HEK293 (cell line): ENCODE measurements around the gene TPI1.

Source experiments
- CTCF ChIA-PET: fragments of 350-600 bp; formaldehyde crosslinking; extraction: SDS; loops from one replicate; lab custom pipeline; 2021; ENCODE audit warnings: antibody characterized with exemption; lab: Yijun Ruan, JAX
- POLR2A ChIA-PET: fragments of 300-600 bp; formaldehyde crosslinking; extraction: SDS; loops from one replicate; lab custom pipeline; 2020; ENCODE audit warnings: antibody characterized with exemption, inconsistent platforms; lab: Yijun Ruan, JAX
- H3K27ac ChIP-seq: fragments of 200-500 bp; sonication (Bioruptor generic); 2 replicates; pipeline ENCODE4 v1.5.1; 2014; ENCODE audit warnings: low read depth, low read length, control low read depth, inconsistent platforms; ENCODE audit errors: extremely low read depth
- H3K36me3 ChIP-seq, 2 experiments: fragments of 200-500 bp in 1 of 2; sonication (Bioruptor generic) in 1 of 2; 1 replicate in 1 of 2; 2 replicates in 1 of 2; pipeline ENCODE4 v1.5.1; 2014 to 2017; ENCODE audit warnings: inconsistent platforms in 2 of 2, low read length in 2 of 2; ENCODE audit not compliant: control insufficient read depth in 2 of 2, insufficient read depth in 1 of 2
- H3K4me1 ChIP-seq: fragments of 200-500 bp; sonication (Bioruptor generic); 2 replicates; pipeline ENCODE4 v1.5.1; 2014; ENCODE audit warnings: mild to moderate bottlenecking, low read length, inconsistent platforms; ENCODE audit not compliant: control insufficient read depth, insufficient read depth
- H3K4me3 ChIP-seq: 2 replicates; pipeline ENCODE4 v1.5.1; 2011; ENCODE audit warnings: low read depth, mild to moderate bottlenecking, control low read depth, low read length, moderate library complexity
- H3K9me3 ChIP-seq: fragments of 200-500 bp; sonication (Bioruptor generic); 2 replicates; pipeline ENCODE4 v1.5.1; 2014; ENCODE audit warnings: low read depth, low read length, inconsistent platforms; ENCODE audit not compliant: control insufficient read depth, insufficient read depth
- AEBP2 ChIP-seq: fragments of 450-650 bp; formaldehyde crosslinking; IDR thresholded peaks from 2 replicates; pipeline ENCODE4 v1.5.1; 2016; ENCODE audit warnings: missing biosample characterization, missing genetic modification characterization, borderline replicate concordance
- BCL11B ChIP-seq: fragments of 450-650 bp; formaldehyde crosslinking; IDR thresholded peaks from 2 replicates; pipeline ENCODE4 v1.5.1; 2016; ENCODE audit warnings: low read depth, missing biosample characterization, missing genetic modification characterization
- HOXC10 ChIP-seq: sonication (generic); formaldehyde crosslinking; IDR thresholded peaks from 2 replicates; pipeline ENCODE4 v1.8.1; 2023; ENCODE audit warnings: mild to moderate bottlenecking, missing genetic modification reagents
- PBX3 ChIP-seq: sonication (generic); formaldehyde crosslinking; IDR thresholded peaks from 2 replicates; pipeline ENCODE4 v1.8.1; 2022; ENCODE audit warnings: mild to moderate bottlenecking, moderate library complexity, missing genetic modification reagents
- REPIN1 ChIP-seq: fragments of 450-650 bp; formaldehyde crosslinking; IDR thresholded peaks from 2 replicates; pipeline ENCODE4 v1.5.1; 2017; ENCODE audit warnings: missing biosample characterization, missing genetic modification characterization, low read depth
- SALL2 ChIP-seq: fragments of 450-650 bp; formaldehyde crosslinking; IDR thresholded peaks from 2 replicates; pipeline ENCODE4 v1.5.0; 2017; ENCODE audit warnings: missing biosample characterization, mild to moderate bottlenecking, missing genetic modification characterization, borderline replicate concordance
- ZBTB44 ChIP-seq: fragments of 450-650 bp; IDR thresholded peaks from 2 replicates; pipeline ENCODE4 v1.5.1; 2018; ENCODE audit warnings: missing biosample characterization, mild to moderate bottlenecking, missing genetic modification characterization
- ZNF157 ChIP-seq: fragments of 450-650 bp; formaldehyde crosslinking; IDR thresholded peaks from 2 replicates; pipeline ENCODE4 v1.5.1; 2016; ENCODE audit warnings: missing biosample characterization, missing genetic modification characterization
- ZNF175 ChIP-seq: fragments of 450-650 bp; formaldehyde crosslinking; IDR thresholded peaks from 2 replicates; pipeline ENCODE4 v1.5.1; 2016; ENCODE audit warnings: missing biosample characterization, missing genetic modification characterization
- ZNF280D ChIP-seq: fragments of 450-650 bp; formaldehyde crosslinking; IDR thresholded peaks from 2 replicates; pipeline ENCODE4 v1.5.1; 2016; ENCODE audit warnings: missing biosample characterization, missing genetic modification characterization
- ZNF350 ChIP-seq: fragments of 450-650 bp; formaldehyde crosslinking; IDR thresholded peaks from 2 replicates; pipeline ENCODE4 v1.5.0; 2017; ENCODE audit warnings: missing biosample characterization, mild to moderate bottlenecking, missing genetic modification characterization
- ZNF354C ChIP-seq: fragments of 450-650 bp; formaldehyde crosslinking; IDR thresholded peaks from 2 replicates; pipeline ENCODE4 v1.5.1; 2016; ENCODE audit warnings: missing biosample characterization, missing genetic modification characterization, low read depth, borderline replicate concordance
- ZNF366 ChIP-seq: fragments of 450-650 bp; formaldehyde crosslinking; conservative IDR thresholded peaks from 2 replicates; pipeline ENCODE4 v1.5.1; 2016; ENCODE audit warnings: missing biosample characterization, missing genetic modification characterization
- ZNF423 ChIP-seq: fragments of 450-650 bp; formaldehyde crosslinking; IDR thresholded peaks from 2 replicates; pipeline ENCODE4 v1.5.1; 2016; ENCODE audit warnings: missing biosample characterization, missing genetic modification characterization
- ZSCAN16 ChIP-seq: fragments of 450-650 bp; formaldehyde crosslinking; IDR thresholded peaks from 2 replicates; pipeline ENCODE4 v1.5.1; 2016; ENCODE audit warnings: missing biosample characterization, missing genetic modification characterization
- ZSCAN5A ChIP-seq: fragments of 450-650 bp; formaldehyde crosslinking; IDR thresholded peaks from 2 replicates; pipeline ENCODE4 v1.5.1; 2016; ENCODE audit warnings: missing biosample characterization, missing genetic modification characterization

Gene TPI1

GRCh38 chr12:6855322-6855721, 12.0 kb upstream of the TPI1 start:
- H3K4me3 ChIP-seq = no peak overlapping the region
- CTCF ChIA-PET = interaction anchor here (0.6 to 8.4 kb wide), 3 partner anchors 9 to 96 kb away, joined by 3 to 71 read pairs (median 3); partner anchors contain the start of gene SPSB2

GRCh38 chr12:6858799-6859198, 8.5 kb upstream of the TPI1 start:
- no peaks in the 10 kb centered on the region for H3K4me1 ChIP-seq
- CTCF ChIA-PET = interaction anchor here (0.7 kb wide), 2 partner anchors 80 to 105 kb away, joined by 3 read pairs; no protein-coding TSS in a partner anchor
- no peaks in the 10 kb centered on the region for H3K9me3 ChIP-seq
- no peak overlapping the region for H3K4me3 ChIP-seq
- TF ChIP-seq ZNF423 (tag by site-specific recombination) = no peak
- TF ChIP-seq ZSCAN5A (tag by site-specific recombination) = no peak
- TF ChIP-seq ZBTB44 (tag by site-specific recombination) = no peak
- TF ChIP-seq HOXC10 (CRISPR knock-in tag) = no peak
- TF ChIP-seq ZNF157 = no peak
- TF ChIP-seq ZSCAN16 = no peak
- TF ChIP-seq ZNF175 (tag by site-specific recombination) = no peak
- TF ChIP-seq PBX3 (CRISPR knock-in tag) = no peak
- no peak for TF ChIP-seq ZNF354C (tag by site-specific recombination)
- TF ChIP-seq ZNF280D = no peak
- no peak for TF ChIP-seq BCL11B
- no peak for TF ChIP-seq SALL2
- TF ChIP-seq ZNF350 = no peak
- no peak for TF ChIP-seq REPIN1
- no peak for TF ChIP-seq AEBP2 (tag by site-specific recombination)
- TF ChIP-seq, all 188 proteins: peak for 0
- POLR2A ChIA-PET = no interaction called here
- H3K27ac ChIP-seq = no peak overlapping the region
- peaks cover 23 to 94% of the 10 kb centered on the region in 2 experiments for H3K36me3 ChIP-seq

More at GRCh38 chr12:6855322-6855721, 12.0 kb upstream of the TPI1 start:
- POLR2A ChIA-PET = interaction anchor here (5.0 to 7.1 kb wide), 2 partner anchors 11 to 16 kb away, joined by 88 to 183 read pairs; partner anchors contain the start of genes SPSB2 and TPI1
- peaks cover 9% of the 10 kb centered on the region for H3K4me1 ChIP-seq
- H3K27ac ChIP-seq = no peak overlapping the region
- peaks cover 14 to 64% of the 10 kb centered on the region in 2 experiments for H3K36me3 ChIP-seq
- no peaks in the 10 kb centered on the region for H3K9me3 ChIP-seq
- no peak for TF ChIP-seq ZNF366
